Ovary (tissue), 3 donors: ENCODE data around the gene CERK.

Source experiments
- EP300 ChIP-seq: sonication (generic); formaldehyde crosslinking; IDR thresholded peaks from one replicate; pipeline ENCODE4 v1.6.1; 2017; ENCODE audit warnings: antibody characterized with exemption
- TF ChIP-seq, protein P1 (sequence below), 3 donors: fragments of 450-650 bp in 2 of 3; fragments of 200-600 bp in 1 of 3; IDR thresholded peaks; one replicate each; pipeline versions ENCODE4 v1.5.1 to v1.8.0; 2016 to 2022; ENCODE audit warnings: antibody characterized with exemption in 3 of 3, mild to moderate bottlenecking in 1 of 3
- donor health status: DM: no; HTN: no; CAD: no.

GRCh38 chr22:46742576-46743221 lies 4.6 kb upstream of the CERK start:
- TF ChIP-seq, protein P1, sequence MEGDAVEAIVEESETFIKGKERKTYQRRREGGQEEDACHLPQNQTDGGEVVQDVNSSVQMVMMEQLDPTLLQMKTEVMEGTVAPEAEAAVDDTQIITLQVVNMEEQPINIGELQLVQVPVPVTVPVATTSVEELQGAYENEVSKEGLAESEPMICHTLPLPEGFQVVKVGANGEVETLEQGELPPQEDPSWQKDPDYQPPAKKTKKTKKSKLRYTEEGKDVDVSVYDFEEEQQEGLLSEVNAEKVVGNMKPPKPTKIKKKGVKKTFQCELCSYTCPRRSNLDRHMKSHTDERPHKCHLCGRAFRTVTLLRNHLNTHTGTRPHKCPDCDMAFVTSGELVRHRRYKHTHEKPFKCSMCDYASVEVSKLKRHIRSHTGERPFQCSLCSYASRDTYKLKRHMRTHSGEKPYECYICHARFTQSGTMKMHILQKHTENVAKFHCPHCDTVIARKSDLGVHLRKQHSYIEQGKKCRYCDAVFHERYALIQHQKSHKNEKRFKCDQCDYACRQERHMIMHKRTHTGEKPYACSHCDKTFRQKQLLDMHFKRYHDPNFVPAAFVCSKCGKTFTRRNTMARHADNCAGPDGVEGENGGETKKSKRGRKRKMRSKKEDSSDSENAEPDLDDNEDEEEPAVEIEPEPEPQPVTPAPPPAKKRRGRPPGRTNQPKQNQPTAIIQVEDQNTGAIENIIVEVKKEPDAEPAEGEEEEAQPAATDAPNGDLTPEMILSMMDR (IDR thresholded peaks at IDR 0.05): no peak
- no peak for TF ChIP-seq EP300
